ENCODE measurements around the gene ATP6V0D1. TPM values are rescaled to one million over a fixed set of nuclear protein-coding genes. Genes with fewer than 3 reads are reported as not detected.
A peak's percentile ranks its signal among the peaks of the same experiment; 100 is the strongest.

The ATP6V0D1 gene
- total RNA-seq, 3 donors from 2014 or later = 152 to 253 (median 228) TPM

GRCh38 chr16:67528222-67528869 is 47.4 kb upstream of the ATP6V0D1 start, which contains the start of gene RIPOR1:
TSS of gene RIPOR1 (plus strand) at chr16:67528829. CDS start at chr16:67538447, 9,618 bp downstream.
- Histone ChIP-seq H3K9me3 (no peaks in the 10 kb centered on the region), H3K36me3 (ENCODE audit: low read depth) (no peaks in the 10 kb centered on the region), H3K4me1 (ENCODE audit: low read depth) (peaks cover 20% of the 10 kb centered on the region), H3K4me3 (peak within 1 kb of the TSS; percentile 30)
- peak; percentile 58 for ATAC-seq
- intact Hi-C loops (cut with DNase I, micrococcal nuclease) = no loop called here
- no peak for TF ChIP-seq CTCF (IDR thresholded peaks at IDR 0.05)
- DNase-seq = peak; percentile 50 to 70 (median 67)

GRCh38 chr16:67526149-67526791 is 45.3 kb upstream of the ATP6V0D1 start:
- no peaks in the 10 kb centered on the region for H3K36me3 ChIP-seq (ENCODE audit: low read depth)
- no peaks in the 10 kb centered on the region for H3K9me3 ChIP-seq
- peaks cover 20% of the 10 kb centered on the region for H3K4me1 ChIP-seq (ENCODE audit: low read depth)
- ATAC-seq (no peak), DNase-seq (no peak)
- no peak overlapping the region for H3K4me3 ChIP-seq
- intact Hi-C loops (cut with DNase I, micrococcal nuclease) = no loop called here
- no peak for TF ChIP-seq CTCF (IDR thresholded peaks at IDR 0.05)

DNA sequence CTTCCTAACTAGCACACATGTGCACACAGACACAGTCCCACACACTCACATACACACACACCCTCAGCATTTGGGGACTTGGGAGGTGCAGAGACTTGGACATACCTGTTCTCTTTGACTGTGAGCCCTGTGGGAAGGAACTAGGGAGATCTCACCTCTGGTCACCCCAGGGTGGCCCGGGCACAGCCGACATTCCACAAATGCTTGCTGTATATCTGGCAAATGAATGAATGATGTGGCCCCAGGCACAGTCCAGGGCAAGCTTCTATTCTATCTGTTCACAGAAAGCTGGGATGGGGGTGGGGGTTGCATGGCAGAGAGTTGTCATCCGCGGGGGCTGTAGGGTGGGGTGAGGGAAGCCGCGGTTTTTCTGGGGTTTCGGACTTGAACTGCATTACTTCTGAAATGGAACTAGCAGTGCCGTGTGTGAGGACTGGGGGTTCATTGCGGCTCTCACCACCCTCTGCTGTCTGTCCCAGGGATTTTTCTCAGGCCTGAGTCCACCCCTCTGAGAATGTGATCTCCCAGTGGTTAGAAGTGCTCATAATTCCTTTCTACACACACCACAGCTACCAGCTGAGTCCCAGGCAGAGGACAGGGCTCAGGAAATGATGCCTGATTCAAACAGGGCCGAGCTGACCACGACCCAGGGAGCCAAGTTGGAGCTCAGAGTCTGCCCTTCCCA is 44.4 kb upstream of the ATP6V0D1 start:
- intact Hi-C loops (cut with DNase I, micrococcal nuclease) = no loop called here
- Histone ChIP-seq H3K4me3 (no peak overlapping the region), H3K4me1 (ENCODE audit: low read depth) (peaks cover 14% of the 10 kb centered on the region), H3K9me3 (no peaks in the 10 kb centered on the region), H3K36me3 (ENCODE audit: low read depth) (no peaks in the 10 kb centered on the region)
- DNase-seq = no peak
- no peak for ATAC-seq
- TF ChIP-seq CTCF (IDR thresholded peaks at IDR 0.05) = no peak

DNA sequence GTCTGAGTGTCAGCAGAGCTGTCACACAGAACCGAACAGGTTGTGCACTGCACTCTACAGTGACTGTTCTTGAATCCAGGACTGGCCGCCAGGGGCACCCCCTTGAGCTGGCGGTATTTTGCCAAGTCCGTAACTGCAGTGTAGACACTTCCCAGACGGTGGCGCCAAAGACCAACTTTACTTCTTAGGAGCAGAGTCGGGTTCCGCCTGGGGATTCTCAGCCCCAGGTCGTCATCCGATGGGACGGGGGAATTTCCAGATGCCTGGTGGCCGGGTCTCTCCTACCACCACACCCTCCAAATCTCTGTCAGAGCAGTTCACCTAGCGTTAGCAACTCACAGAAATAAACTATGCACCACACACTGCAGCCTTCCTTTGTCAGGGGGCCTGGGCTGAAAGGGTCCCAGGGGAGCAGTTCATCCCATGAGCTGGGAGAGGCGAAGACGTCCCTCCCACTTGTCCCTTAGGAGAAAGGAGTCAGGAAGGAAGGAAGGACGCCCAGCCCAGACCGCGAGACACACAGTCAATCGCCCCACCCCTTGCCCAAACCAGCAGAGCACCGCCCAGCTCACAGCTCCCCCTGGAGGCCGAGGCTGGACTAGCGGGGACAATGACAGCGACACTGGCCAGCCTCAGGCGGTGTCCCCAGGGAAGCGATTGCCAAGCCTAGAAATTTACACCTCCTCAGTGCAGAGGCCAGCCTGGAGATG is 40.3 kb upstream of the ATP6V0D1 start:
- Histone ChIP-seq H3K4me3 (no peak overlapping the region), H3K4me1 (ENCODE audit: low read depth) (no peaks in the 10 kb centered on the region), H3K36me3 (ENCODE audit: low read depth) (no peaks in the 10 kb centered on the region), H3K9me3 (no peaks in the 10 kb centered on the region)
- TF ChIP-seq CTCF (IDR thresholded peaks at IDR 0.05) = peak; percentile 89
- intact Hi-C loops (cut with DNase I, micrococcal nuclease) = no loop called here
- ATAC-seq (peak; percentile 96), DNase-seq (peak; percentile 95 to 99 (median 97))

DNA sequence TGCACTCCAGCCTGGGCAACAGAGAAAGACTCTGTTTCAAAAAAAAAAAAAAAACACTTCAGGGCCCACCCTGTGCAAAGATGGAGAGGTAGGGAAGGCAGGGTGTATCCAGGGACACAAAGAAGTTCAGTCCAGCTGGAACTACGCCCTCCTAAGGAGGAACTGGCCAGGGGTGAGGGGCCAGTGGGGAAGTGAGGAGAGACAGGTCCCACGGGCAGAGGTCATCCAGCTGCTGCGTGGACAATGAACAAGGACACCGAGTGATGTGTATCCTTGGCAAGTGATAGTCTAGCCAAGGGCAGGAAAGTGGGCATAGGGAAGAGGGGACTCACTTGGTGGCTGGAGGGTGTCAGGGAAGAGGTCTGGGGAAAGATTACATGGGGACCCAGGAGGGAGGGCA is 38.3 kb upstream of the ATP6V0D1 start:
- intact Hi-C loops (cut with DNase I, micrococcal nuclease) = no loop called here

More for the DNA sequence above, 38.3 kb upstream of the ATP6V0D1 start:
- ATAC-seq (no peak), DNase-seq (no peak)
- no peak overlapping the region for H3K4me3 ChIP-seq
- TF ChIP-seq CTCF (IDR thresholded peaks at IDR 0.05) = no peak
- H3K36me3 ChIP-seq (ENCODE audit: low read depth) = no peaks in the 10 kb centered on the region
- H3K4me1 ChIP-seq (ENCODE audit: low read depth) = peaks cover 1% of the 10 kb centered on the region
- H3K9me3 ChIP-seq = no peaks in the 10 kb centered on the region

All from mucosa of descending colon (tissue), 3 donors.